HCT116 (cell line): Measurements from ENCODE around the gene GPRC5D. TPM values are rescaled to one million over a fixed set of nuclear protein-coding genes. Genes with fewer than 3 reads are reported as not detected.

Experiments used
- ATAC-seq: fragments of 200-7000 bp; cut with Tn5 transposase; 2 replicates; pipeline ENCODE4 v1.9.1; 2020; ENCODE audit warnings: mild to moderate bottlenecking, moderate library complexity
- BruUV-seq: library from RNA; stranded (reverse); fragments of 400-500 nt; replicated peaks from 2 replicates; lab custom pipeline; 2021; lab: Mats Ljungman, UMichigan
- CTCF ChIA-PET: fragments of 300-600 bp; sonication (Branson Sonifier 250); formaldehyde crosslinking; loops from one replicate; lab custom pipeline; 2021; ENCODE audit warnings: antibody characterized with exemption; lab: Charles Lee
- POLR2A ChIA-PET: fragments of 300-600, 350-600 bp; sonication (Branson Sonifier 250); formaldehyde crosslinking; loops from one replicate; lab custom pipeline; 2021; ENCODE audit warnings: antibody characterized with exemption; lab: Charles Lee
- RAD21 ChIA-PET, 2 experiments: fragments of 300-600 bp; sonication (Branson Sonifier 250); formaldehyde crosslinking; loops; one replicate each; lab custom pipeline; 2023; ENCODE audit warnings: low total read pairs in 2 of 2; ENCODE audit not compliant: uncharacterized antibody in 2 of 2, unreplicated experiment in 2 of 2, low non-redundant PET in 1 of 2; lab: Charles Lee
- DNase-seq: peaks from one replicate; pipeline ENCODE4 v3.0.0-alpha.2; 2010; ENCODE audit warnings: low read depth, low spot score
- H2AFZ ChIP-seq: fragments of 200-600 bp; shearing (Covaris generic), sonication (generic); 2 replicates; pipeline ENCODE4 v1.6.1; 2017; ENCODE audit warnings: low read depth, mixed run types, mixed read lengths, antibody characterized with exemption, low read length; ENCODE audit not compliant: poor library complexity, severe bottlenecking
- H3K27ac ChIP-seq: 2 replicates; pipeline ENCODE4 v1.5.1; 2012; ENCODE audit warnings: low read depth, low read length
- H3K27me3 ChIP-seq: fragments of 200-600 bp; sonication (generic); 2 replicates; pipeline ENCODE4 v1.6.1; 2016; ENCODE audit warnings: mixed run types, low read length, mixed read lengths; ENCODE audit not compliant: insufficient read depth
- H3K36me3 ChIP-seq, 2 experiments: fragments of 200-500 bp in 1 of 2; fragments of 200-600 bp in 1 of 2; sonication (Bioruptor generic) in 1 of 2; sonication (generic) in 1 of 2; 2 replicates each; pipeline versions ENCODE4 v1.5.1 to v1.6.1; 2014 to 2016; ENCODE audit warnings: low read length in 2 of 2, inconsistent platforms in 1 of 2, mixed read lengths in 1 of 2, mixed run types in 1 of 2; ENCODE audit not compliant: insufficient read depth in 2 of 2, control insufficient read depth in 1 of 2
- H3K4me1 ChIP-seq, 2 experiments: fragments of 200-600 bp in 1 of 2; sonication (generic) in 1 of 2; 2 replicates each; pipeline versions ENCODE4 v1.5.1 to v1.6.1; 2012 to 2017; ENCODE audit warnings: low read length in 2 of 2, inconsistent platforms in 1 of 2, mild to moderate bottlenecking in 1 of 2, mixed read lengths in 1 of 2, mixed run types in 1 of 2, moderate library complexity in 1 of 2; ENCODE audit not compliant: insufficient read depth in 2 of 2, control insufficient read depth in 1 of 2
- H3K4me2 ChIP-seq: fragments of 200-600 bp; sonication (generic); 2 replicates; pipeline ENCODE4 v1.6.1; 2017; ENCODE audit warnings: mixed run types, low read length, mixed read lengths
- H3K4me3 ChIP-seq, 2 experiments: fragments of 200-600 bp in 1 of 2; sonication (generic) in 1 of 2; replicated peaks in 1 of 2; 2 replicates each; pipeline ENCODE4 v1.5.1; 2011 to 2016; ENCODE audit warnings: low read length in 2 of 2, control low read depth in 1 of 2, low read depth in 1 of 2, mild to moderate bottlenecking in 1 of 2, mixed read lengths in 1 of 2, mixed run types in 1 of 2
- H3K79me2 ChIP-seq: fragments of 200-600 bp; sonication (generic); 2 replicates; pipeline ENCODE4 v1.6.1; 2017; ENCODE audit warnings: mild to moderate bottlenecking, mixed run types, low read length, moderate library complexity, mixed read lengths; ENCODE audit not compliant: insufficient read depth
- H3K9ac ChIP-seq: fragments of 200-600 bp; sonication (generic); 2 replicates; pipeline ENCODE4 v1.6.1; 2016; ENCODE audit warnings: low read length, mixed read lengths
- H3K9me2 ChIP-seq: fragments of 200-600 bp; sonication (generic), shearing (Covaris generic); 2 replicates; pipeline ENCODE4 v1.6.1; 2017; ENCODE audit warnings: mixed run types, mild to moderate bottlenecking, moderate library complexity; ENCODE audit not compliant: insufficient read depth
- H3K9me3 ChIP-seq, 2 experiments: fragments of 200-500 bp in 1 of 2; fragments of 200-600 bp in 1 of 2; sonication (Bioruptor generic) in 1 of 2; sonication (generic) in 1 of 2; 2 replicates each; pipeline ENCODE4 v1.6.1; 2014 to 2017; ENCODE audit warnings: low read length in 2 of 2, mixed read lengths in 2 of 2, inconsistent platforms in 1 of 2, low read depth in 1 of 2, mild to moderate bottlenecking in 1 of 2, mixed run types in 1 of 2, moderate library complexity in 1 of 2; ENCODE audit not compliant: control insufficient read depth in 1 of 2, insufficient read depth in 1 of 2
- H4K20me1 ChIP-seq: fragments of 200-600 bp; sonication (generic), shearing (Covaris generic); 2 replicates; pipeline ENCODE4 v1.6.1; 2017; ENCODE audit warnings: mixed run types, mild to moderate bottlenecking, moderate library complexity; ENCODE audit not compliant: insufficient read depth
- CEBPB ChIP-seq: IDR thresholded peaks from 2 replicates; pipeline ENCODE4 v1.6.1; 2012; ENCODE audit warnings: low read depth
- EGR1 ChIP-seq: IDR thresholded peaks from 2 replicates; pipeline ENCODE4 v1.6.1; 2012; ENCODE audit warnings: low read depth
- ELF1 ChIP-seq: IDR thresholded peaks from 2 replicates; pipeline ENCODE4 v1.6.1; 2012; ENCODE audit warnings: low read depth, borderline replicate concordance
- EZH2 ChIP-seq: fragments of 200-600 bp; sonication (generic); IDR thresholded peaks from 2 replicates; pipeline ENCODE4 v1.6.1; 2017; ENCODE audit warnings: antibody characterized with exemption, mixed run types
- EZH2phosphoT487 ChIP-seq: fragments of 200-600 bp; IDR thresholded peaks from 2 replicates; pipeline ENCODE4 v1.6.1; 2018; ENCODE audit warnings: antibody characterized with exemption, borderline replicate concordance
- FOSL1 ChIP-seq: IDR thresholded peaks from 2 replicates; pipeline ENCODE4 v1.6.1; 2012; ENCODE audit warnings: low read depth
- POLR2A ChIP-seq: IDR thresholded peaks from 2 replicates; pipeline ENCODE4 v1.7.0; 2011; ENCODE audit warnings: borderline replicate concordance; ENCODE audit not compliant: insufficient read depth, insufficient read length; ENCODE audit errors: extremely low read depth
- POLR2AphosphoS5 ChIP-seq: IDR thresholded peaks from 2 replicates; pipeline ENCODE4 v1.6.1; 2011; ENCODE audit warnings: mild to moderate bottlenecking, low read depth, low read length, moderate library complexity
- RAD21 ChIP-seq: IDR thresholded peaks from 2 replicates; pipeline ENCODE4 v1.6.1; 2012; ENCODE audit warnings: low read depth, mild to moderate bottlenecking
- SIN3A ChIP-seq: IDR thresholded peaks from 2 replicates; pipeline ENCODE4 v1.6.1; 2012; ENCODE audit warnings: low read depth
- SRF ChIP-seq: IDR thresholded peaks from 2 replicates; pipeline ENCODE4 v1.6.1; 2012; ENCODE audit warnings: low read depth
- TCF7L2 ChIP-seq: IDR thresholded peaks from 2 replicates; pipeline ENCODE4 v1.7.0; 2011; ENCODE audit warnings: borderline replicate concordance, inconsistent platforms; ENCODE audit not compliant: insufficient read depth, insufficient read length; ENCODE audit errors: extremely low read depth
- YY1 ChIP-seq: IDR thresholded peaks from 2 replicates; pipeline ENCODE4 v1.6.1; 2011; ENCODE audit warnings: low read length, low read depth, moderate library complexity, mild to moderate bottlenecking; ENCODE audit not compliant: insufficient replicate concordance; ENCODE audit errors: extremely low read depth
- ZFX ChIP-seq: fragments of 450-650 bp; IDR thresholded peaks from 2 replicates; pipeline ENCODE4 v1.6.1; 2017
- ZNF274 ChIP-seq: fragments of 200-500 bp; sonication (Bioruptor generic); IDR thresholded peaks from 2 replicates; pipeline ENCODE4 v1.6.1; 2014; ENCODE audit warnings: mild to moderate bottlenecking, low read depth, low read length, inconsistent platforms
- intact Hi-C: fragments of 100-400 bp; cut with micrococcal nuclease; formaldehyde crosslinking; loops from 2 replicates; pipeline ENCODE4 v1.10.0; 2022
- total RNA-seq: library from RNA; stranded (reverse); gene quantifications from one replicate; pipeline ENCODE4 v1.2.1, GENCODE V29; 2021; ENCODE audit not compliant: unreplicated experiment
- TF ChIP-seq, protein P1 (sequence below): IDR thresholded peaks from 2 replicates; pipeline ENCODE4 v1.6.1; 2011; ENCODE audit warnings: mild to moderate bottlenecking, low read length, moderate library complexity; ENCODE audit not compliant: insufficient replicate concordance; ENCODE audit errors: extremely low read depth
- TF ChIP-seq, protein P2 (sequence below): IDR thresholded peaks from 2 replicates; pipeline ENCODE4 v1.6.1; 2012

GPRC5D gene
- total RNA-seq, 1 experiment from 2014 or later = not detected

DNA sequence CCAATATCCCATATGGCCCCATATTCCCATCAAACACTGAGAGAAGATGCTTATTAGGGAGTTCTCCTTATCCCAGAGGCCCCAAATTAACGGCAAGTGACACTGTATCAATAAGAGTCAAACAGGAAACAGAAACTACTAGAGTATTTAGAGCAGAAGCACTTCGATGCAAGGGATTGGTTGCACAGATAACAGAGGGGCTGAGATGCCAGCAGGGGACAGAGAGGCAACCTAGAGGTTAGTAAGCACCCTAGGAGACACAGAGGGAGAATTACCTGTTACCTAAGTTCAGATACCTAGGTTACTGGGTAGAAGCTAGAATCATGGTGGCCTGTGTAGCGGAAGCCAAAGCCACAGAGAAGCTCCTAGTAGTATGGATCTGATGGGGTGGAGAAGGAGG, 45.2 kb upstream of the GPRC5D start:
- H3K4me2 ChIP-seq = no peak overlapping the region
- ChIA-PET POLR2A (interaction anchor here (0.9 kb wide), 1 partner anchor 9 kb away, joined by 3 read pairs; no protein-coding TSS in a partner anchor), CTCF (interaction anchor here (1.0 to 1.1 kb wide), 2 partner anchors 11 to 14 kb away, joined by 4 read pairs; no protein-coding TSS in a partner anchor), RAD21 (interaction anchor here in 1 of 2 experiments (0.7 kb wide), 1 partner anchor 101 kb away, joined by 5 read pairs; no protein-coding TSS in a partner anchor)
- ATAC-seq = no peak
- H3K79me2 ChIP-seq = peaks cover 25% of the 10 kb centered on the region
- no peaks in the 10 kb centered on the region for H3K27me3 ChIP-seq
- DNase-seq = no peak
- peaks cover 3 to 18% of the 10 kb centered on the region in 2 experiments; a peak in 3 of 4 replicates for H3K4me1 ChIP-seq
- H3K27ac ChIP-seq = no peak overlapping the region
- TF ChIP-seq YY1 (no peak), EZH2 (no peak)
- H3K4me3 ChIP-seq = no peak overlapping the region
- no peak overlapping the region for H3K9ac ChIP-seq
- no peak overlapping the region for H2AFZ ChIP-seq
- H3K36me3 ChIP-seq = no peaks in the 10 kb centered on the region; a peak in 1 of 4 replicates
- H3K9me3 ChIP-seq = no peaks in the 10 kb centered on the region
- H4K20me1 ChIP-seq = no peaks in the 10 kb centered on the region
- no peaks in the 10 kb centered on the region for H3K9me2 ChIP-seq
- intact Hi-C loops = no loop called here
- BruUV-seq = no TSS peak

DNA sequence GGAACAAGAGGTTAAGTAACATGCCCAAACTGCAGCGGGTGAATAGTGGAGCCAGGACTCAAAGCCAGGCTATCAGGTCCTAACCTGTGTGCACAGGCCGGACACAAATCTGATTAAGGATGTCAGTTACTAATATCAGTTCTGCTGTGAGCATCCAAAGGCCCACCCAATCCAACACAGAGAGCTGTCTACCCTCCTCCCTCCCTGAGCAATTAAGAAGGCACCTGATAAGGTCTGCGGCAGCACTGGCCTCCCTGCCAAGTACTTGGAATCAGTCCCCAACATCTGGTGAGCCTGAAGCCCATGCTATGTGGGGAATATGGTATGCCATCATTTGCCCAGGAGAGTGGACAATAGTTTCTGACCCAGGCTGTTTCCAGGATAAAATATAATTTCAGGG, 44.2 kb upstream of the GPRC5D start:
- Histone ChIP-seq H2AFZ (no peak overlapping the region), H3K9ac (no peak overlapping the region), H3K4me2 (no peak overlapping the region), H3K79me2 (peaks cover 25% of the 10 kb centered on the region), H4K20me1 (no peaks in the 10 kb centered on the region), H3K27ac (no peak overlapping the region), H3K4me3 (no peak overlapping the region), H3K4me1 (peaks cover 0 to 11% of the 10 kb centered on the region in 2 experiments; a peak in 2 of 4 replicates), H3K9me2 (no peaks in the 10 kb centered on the region), H3K9me3 (no peaks in the 10 kb centered on the region), H3K36me3 (no peaks in the 10 kb centered on the region; a peak in 1 of 4 replicates), H3K27me3 (no peaks in the 10 kb centered on the region)
- ATAC-seq (no peak), DNase-seq (no peak)
- intact Hi-C loops = no loop called here
- ChIA-PET POLR2A (interaction anchor here (0.5 to 0.9 kb wide), 2 partner anchors 10 to 578 kb away, joined by 3 read pairs; no protein-coding TSS in a partner anchor), CTCF (interaction anchor here (1.1 kb wide), 1 partner anchor 10 kb away, joined by 4 read pairs; no protein-coding TSS in a partner anchor), RAD21 (interaction anchor here in 1 of 2 experiments (0.7 kb wide), 1 partner anchor 102 kb away, joined by 5 read pairs; no protein-coding TSS in a partner anchor)
- no TSS peak for BruUV-seq
- TF ChIP-seq, protein P1, sequence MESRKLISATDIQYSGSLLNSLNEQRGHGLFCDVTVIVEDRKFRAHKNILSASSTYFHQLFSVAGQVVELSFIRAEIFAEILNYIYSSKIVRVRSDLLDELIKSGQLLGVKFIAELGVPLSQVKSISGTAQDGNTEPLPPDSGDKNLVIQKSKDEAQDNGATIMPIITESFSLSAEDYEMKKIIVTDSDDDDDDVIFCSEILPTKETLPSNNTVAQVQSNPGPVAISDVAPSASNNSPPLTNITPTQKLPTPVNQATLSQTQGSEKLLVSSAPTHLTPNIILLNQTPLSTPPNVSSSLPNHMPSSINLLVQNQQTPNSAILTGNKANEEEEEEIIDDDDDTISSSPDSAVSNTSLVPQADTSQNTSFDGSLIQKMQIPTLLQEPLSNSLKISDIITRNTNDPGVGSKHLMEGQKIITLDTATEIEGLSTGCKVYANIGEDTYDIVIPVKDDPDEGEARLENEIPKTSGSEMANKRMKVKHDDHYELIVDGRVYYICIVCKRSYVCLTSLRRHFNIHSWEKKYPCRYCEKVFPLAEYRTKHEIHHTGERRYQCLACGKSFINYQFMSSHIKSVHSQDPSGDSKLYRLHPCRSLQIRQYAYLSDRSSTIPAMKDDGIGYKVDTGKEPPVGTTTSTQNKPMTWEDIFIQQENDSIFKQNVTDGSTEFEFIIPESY = no peak
- TF ChIP-seq RAD21 (no peak), POLR2AphosphoS5 (no peak), TCF7L2 (no peak), ZNF274 (no peak), SIN3A (no peak), SRF (no peak), POLR2A (no peak), EGR1 (no peak), EZH2phosphoT487 (no peak), EZH2 (no peak), ELF1 (no peak), ZFX (no peak), CEBPB (no peak), FOSL1 (no peak)
- TF ChIP-seq, protein P2, sequence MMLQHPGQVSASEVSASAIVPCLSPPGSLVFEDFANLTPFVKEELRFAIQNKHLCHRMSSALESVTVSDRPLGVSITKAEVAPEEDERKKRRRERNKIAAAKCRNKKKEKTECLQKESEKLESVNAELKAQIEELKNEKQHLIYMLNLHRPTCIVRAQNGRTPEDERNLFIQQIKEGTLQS = no peak
